ENCODE data around the gene CARD9. TPM values are rescaled to one million over a fixed set of nuclear protein-coding genes. Genes with fewer than 3 reads are reported as not detected.

Gene CARD9
- total RNA-seq, 1 donor = 14.7 TPM

DNA sequence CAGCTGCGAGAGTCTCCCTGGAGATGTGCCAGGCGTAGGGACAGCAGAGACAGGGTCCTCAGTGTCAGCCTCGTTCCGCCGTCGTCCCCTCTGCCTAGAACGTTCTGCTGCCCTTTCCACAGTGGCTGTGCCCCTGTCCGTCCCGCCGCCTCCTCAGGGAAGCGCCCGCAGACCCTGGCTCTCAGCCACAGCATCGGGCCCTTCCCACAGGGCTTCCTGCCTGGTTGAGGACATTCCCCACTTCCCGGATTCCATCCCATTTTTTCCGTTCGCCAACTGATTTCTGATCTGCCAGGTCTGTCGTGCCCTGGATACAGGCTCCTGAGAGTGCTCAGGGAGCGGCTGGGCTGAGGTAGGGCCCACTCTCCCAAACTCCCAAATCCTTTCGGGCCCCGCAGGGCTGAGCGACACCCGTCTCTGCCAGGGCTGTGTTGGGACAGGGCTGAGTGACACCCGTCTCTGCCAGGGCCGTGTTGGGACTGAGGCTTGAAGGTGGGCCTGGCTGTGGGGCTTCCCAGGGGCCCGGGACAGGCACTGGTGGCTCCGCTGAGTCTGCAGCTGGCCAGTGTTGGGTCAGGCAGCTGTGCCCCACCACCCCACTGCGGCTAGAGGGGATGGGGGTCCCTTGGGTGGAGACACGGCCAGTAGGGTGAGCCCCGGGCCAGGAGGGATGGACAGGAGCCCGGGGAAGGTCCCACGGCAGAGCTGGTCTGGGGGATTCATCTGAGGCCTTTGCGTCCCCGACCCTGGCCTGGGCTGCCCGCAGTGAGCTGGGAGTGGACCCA is 25.8 kb downstream of the CARD9 start:
- TF ChIP-seq, protein P1, sequence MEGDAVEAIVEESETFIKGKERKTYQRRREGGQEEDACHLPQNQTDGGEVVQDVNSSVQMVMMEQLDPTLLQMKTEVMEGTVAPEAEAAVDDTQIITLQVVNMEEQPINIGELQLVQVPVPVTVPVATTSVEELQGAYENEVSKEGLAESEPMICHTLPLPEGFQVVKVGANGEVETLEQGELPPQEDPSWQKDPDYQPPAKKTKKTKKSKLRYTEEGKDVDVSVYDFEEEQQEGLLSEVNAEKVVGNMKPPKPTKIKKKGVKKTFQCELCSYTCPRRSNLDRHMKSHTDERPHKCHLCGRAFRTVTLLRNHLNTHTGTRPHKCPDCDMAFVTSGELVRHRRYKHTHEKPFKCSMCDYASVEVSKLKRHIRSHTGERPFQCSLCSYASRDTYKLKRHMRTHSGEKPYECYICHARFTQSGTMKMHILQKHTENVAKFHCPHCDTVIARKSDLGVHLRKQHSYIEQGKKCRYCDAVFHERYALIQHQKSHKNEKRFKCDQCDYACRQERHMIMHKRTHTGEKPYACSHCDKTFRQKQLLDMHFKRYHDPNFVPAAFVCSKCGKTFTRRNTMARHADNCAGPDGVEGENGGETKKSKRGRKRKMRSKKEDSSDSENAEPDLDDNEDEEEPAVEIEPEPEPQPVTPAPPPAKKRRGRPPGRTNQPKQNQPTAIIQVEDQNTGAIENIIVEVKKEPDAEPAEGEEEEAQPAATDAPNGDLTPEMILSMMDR (IDR thresholded peaks at IDR 0.05; ENCODE audit: insufficient read depth, low read depth, low read length) = no peak
- no peak overlapping the region for H3K4me3 ChIP-seq (ENCODE audit: low read depth, low read length)
- DNase-seq (ENCODE audit: low read depth) = no peak

DNA sequence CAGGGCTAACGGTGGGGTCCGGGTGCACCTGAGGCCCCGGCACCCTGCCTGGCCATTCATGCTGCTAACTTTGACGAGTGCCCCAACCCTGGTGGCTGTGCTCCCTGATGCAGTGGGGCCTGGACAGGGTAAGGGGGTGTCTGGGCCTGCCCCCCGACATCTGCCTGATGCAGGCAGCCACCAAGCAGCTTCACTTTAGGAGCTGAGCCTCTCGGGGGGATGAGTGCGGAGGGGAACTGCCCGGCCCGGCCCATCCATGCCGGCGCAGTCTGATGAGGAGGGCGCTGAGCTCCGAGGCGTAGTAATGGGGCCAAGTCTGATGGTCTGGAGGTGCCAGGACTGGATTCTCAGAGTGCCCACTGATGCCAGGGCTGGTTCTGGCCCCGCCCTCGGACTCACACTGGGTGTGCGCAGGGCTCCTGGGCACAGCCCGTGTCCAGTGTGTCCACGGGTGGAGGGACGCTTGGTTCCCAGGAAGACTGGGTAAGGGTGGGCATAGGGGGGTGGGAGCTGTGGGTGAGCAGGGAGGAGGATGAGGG is 26.5 kb downstream of the CARD9 start:
- no peak for DNase-seq (ENCODE audit: low read depth)
- no peak overlapping the region for H3K4me3 ChIP-seq (ENCODE audit: low read depth, low read length)
- TF ChIP-seq, protein P1 (IDR thresholded peaks at IDR 0.05; ENCODE audit: insufficient read depth, low read depth, low read length) = no peak

DNA sequence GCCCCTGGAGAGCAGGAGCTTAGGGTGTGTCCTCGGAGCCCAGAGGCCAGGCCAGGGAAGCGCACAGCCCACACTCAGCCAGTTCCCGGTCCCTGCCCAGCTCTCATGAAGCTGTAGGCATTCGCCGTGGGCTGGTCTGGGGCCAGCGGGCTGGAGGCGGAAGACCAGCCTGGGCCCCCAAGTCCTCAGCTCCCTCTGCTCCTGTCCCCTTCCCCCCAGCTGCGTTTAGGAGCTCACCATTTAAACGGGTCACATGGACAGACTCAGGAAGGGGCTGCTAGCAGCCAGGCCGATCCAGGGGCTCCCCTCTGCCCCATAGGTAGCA is 27.4 kb downstream of the CARD9 start:
- no peak overlapping the region for H3K4me3 ChIP-seq (ENCODE audit: low read depth, low read length)
- DNase-seq (ENCODE audit: low read depth) = no peak
- TF ChIP-seq, protein P1 (IDR thresholded peaks at IDR 0.05; ENCODE audit: insufficient read depth, low read depth, low read length) = no peak

DNA sequence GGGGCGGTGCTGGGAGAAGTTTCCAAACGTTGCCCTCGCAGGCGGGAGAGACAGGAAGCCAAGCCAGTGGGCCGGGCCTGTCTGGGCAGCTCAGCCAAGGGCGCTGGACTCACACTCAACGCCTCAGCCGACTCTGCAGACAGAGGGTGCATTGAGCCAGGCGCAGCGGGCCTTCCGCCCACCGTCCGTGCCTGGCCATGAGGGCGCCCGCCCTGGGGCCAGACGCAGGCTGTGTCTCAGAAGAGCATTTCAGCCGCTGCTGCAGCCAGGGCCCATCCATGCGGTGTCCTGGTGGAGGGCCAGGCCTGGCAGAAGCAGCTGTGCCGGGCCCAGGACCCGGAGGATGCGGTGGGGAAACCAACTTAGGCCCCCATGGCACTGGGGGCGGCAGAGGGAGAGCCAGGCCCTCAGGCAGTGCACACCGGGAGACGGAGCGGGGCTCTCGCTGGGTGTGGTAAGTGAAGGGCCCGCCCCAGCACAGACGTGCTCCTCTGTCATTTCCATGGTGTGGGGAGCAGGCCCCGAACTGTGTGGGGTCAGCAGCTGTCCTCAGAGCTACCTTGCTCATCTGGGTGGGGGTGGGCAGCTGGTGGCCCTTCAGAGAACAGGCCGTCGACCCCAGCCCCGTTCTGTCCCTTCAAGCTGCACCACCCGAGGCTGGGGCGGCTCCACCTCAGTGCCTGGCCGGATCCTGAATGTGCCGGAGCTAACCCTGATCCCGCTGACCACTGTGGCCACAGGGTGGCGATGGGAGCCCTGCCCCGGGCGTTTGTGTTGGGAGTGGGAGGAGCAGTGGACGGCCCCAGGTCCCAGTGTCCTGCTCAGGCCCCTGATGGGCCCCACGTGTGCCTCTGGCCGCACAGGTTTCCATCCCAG is 27.9 kb downstream of the CARD9 start:
- H3K4me3 ChIP-seq (ENCODE audit: low read depth, low read length) = no peak overlapping the region
- TF ChIP-seq, protein P1 (IDR thresholded peaks at IDR 0.05; ENCODE audit: insufficient read depth, low read depth, low read length) = peak; percentile 63
- DNase-seq (ENCODE audit: low read depth) = peak; percentile 64

DNA sequence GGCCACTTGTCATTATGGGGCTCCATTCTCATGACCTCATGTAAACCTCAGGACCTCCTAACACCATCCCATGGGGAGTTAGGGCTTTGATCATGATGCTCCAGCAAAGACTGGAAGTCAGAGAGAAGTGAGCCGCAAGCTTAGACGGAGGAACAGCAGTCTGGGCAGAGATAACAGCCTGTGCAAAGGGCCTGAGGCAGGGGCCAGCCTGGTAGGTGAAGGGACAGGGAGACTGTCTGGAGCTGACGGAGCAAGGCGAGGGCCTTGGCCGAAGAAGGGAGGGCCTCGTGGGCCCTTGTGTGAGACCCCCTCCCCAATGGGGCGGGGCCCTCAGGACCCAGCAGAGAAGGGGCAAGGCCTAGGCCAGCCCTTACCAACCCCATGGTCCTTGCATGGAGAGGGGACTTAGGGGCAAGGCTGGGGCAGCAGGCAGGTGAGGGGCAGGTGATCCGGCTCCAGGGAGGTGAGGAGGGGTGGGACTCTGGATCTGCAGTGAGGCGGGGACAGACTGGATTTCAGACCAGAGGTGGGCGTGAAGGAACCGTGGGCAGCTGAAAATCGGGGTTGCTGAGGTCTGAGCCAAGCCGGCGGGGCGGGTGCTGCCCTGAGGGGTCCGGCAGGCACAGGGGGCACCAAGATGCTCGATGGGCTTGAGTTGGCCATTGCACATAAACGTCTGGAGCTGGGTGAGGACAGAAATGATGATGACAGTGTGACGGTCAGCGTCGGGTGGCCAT is 28.8 kb downstream of the CARD9 start:
- no peak for DNase-seq (ENCODE audit: low read depth)
- TF ChIP-seq, protein P1 (IDR thresholded peaks at IDR 0.05; ENCODE audit: insufficient read depth, low read depth, low read length) = no peak

DNA sequence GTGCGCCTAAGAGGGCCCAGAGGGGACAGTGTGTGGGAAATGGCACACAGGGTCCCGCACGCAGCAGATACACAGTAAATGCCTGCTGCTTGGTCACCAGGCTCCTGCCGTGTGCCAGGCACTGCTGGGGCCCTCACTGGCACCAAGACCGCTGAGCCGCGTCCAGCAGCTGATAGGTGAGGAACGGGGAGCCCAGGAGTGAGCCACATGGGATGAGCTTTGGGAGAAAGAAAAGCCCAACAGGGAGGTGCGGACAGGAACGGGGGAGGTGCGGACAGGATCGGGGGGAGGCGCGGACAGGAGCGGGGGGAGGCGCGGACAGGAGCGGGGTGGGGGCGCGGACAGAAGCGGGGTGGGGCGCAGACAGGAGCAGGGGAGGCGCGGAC is 29.6 kb downstream of the CARD9 start:
- DNase-seq (ENCODE audit: low read depth) = no peak
- TF ChIP-seq, protein P1 (IDR thresholded peaks at IDR 0.05; ENCODE audit: insufficient read depth, low read depth, low read length) = no peak
- H3K4me3 ChIP-seq (ENCODE audit: low read depth, low read length) = no peak overlapping the region

More for the DNA sequence above, 28.8 kb downstream of the CARD9 start:
- no peak overlapping the region for H3K4me3 ChIP-seq (ENCODE audit: low read depth, low read length)
